ENCODE results near the gene DNAI4.
"Not testable (repeated sequence)": the region's sequence is repeated elsewhere in the genome, so short reads cannot be mapped to it uniquely, and the experiment has no call there.

DNA sequence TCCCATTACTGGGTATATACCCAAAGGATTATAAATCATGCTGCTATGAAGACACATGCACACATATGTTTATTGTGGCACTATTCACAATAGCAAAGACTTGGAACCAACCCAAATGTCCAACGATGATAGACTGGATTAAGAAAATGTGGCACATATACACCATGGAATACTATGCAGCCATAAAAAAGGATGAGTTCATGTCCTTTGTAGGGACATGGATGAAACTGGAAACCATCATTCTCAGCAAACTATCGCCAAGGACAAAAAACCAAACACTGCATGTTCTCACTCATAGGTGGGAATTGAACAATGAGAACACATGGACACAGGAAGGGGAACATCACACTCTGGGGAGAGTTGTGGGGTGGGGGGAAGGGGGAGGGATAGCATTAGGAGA lies 138.9 kb downstream of the DNAI4 start:
- TF ChIP-seq, protein P1, sequence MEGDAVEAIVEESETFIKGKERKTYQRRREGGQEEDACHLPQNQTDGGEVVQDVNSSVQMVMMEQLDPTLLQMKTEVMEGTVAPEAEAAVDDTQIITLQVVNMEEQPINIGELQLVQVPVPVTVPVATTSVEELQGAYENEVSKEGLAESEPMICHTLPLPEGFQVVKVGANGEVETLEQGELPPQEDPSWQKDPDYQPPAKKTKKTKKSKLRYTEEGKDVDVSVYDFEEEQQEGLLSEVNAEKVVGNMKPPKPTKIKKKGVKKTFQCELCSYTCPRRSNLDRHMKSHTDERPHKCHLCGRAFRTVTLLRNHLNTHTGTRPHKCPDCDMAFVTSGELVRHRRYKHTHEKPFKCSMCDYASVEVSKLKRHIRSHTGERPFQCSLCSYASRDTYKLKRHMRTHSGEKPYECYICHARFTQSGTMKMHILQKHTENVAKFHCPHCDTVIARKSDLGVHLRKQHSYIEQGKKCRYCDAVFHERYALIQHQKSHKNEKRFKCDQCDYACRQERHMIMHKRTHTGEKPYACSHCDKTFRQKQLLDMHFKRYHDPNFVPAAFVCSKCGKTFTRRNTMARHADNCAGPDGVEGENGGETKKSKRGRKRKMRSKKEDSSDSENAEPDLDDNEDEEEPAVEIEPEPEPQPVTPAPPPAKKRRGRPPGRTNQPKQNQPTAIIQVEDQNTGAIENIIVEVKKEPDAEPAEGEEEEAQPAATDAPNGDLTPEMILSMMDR (IDR thresholded peaks at IDR 0.05; ENCODE audit: low read depth, low read length): not testable (repeated sequence)
- not testable (repeated sequence) for TF ChIP-seq EZH2phosphoT487 (IDR thresholded peaks at IDR 0.05; ENCODE audit: low read depth)

Data from OCI-LY3 (cell line).